GM23338 (cell line): ENCODE results near the gene RTN4IP1. TPM values are rescaled to one million over a fixed set of nuclear protein-coding genes. Genes with fewer than 3 reads are reported as not detected.

ENCODE experiments used
- ATAC-seq: fragments of 200-7000 bp; cut with Tn5 transposase; 3 replicates; pipeline ENCODE4 v1.9.1; 2020
- DNase-seq: peaks from one replicate; pipeline ENCODE4 v3.0.0-alpha.2; 2015; ENCODE audit warnings: low spot score
- H2AFZ ChIP-seq: fragments of 200-600 bp; sonication (generic); 2 replicates; pipeline ENCODE4 v1.8.0; 2016; ENCODE audit warnings: antibody characterized with exemption, mild to moderate bottlenecking, moderate library complexity
- H3F3A ChIP-seq: fragments of 200-600 bp; sonication (generic); replicated peaks from 2 replicates; pipeline ENCODE4 v1.8.0; 2017; ENCODE audit warnings: antibody characterized with exemption, mixed run types, low read depth
- H3K27ac ChIP-seq: fragments of 200-600 bp; sonication (generic); 2 replicates; pipeline ENCODE4 v1.6.1; 2016; ENCODE audit warnings: low read depth
- H3K27me3 ChIP-seq: fragments of 200-600 bp; sonication (generic); 2 replicates; pipeline ENCODE4 v1.8.0; 2016; ENCODE audit warnings: mild to moderate bottlenecking, mixed run types, moderate library complexity; ENCODE audit not compliant: insufficient read depth
- H3K36me3 ChIP-seq: fragments of 200-600 bp; sonication (generic); 2 replicates; pipeline ENCODE4 v1.8.0; 2016; ENCODE audit warnings: mild to moderate bottlenecking; ENCODE audit not compliant: insufficient read depth
- H3K4me1 ChIP-seq: fragments of 200-600 bp; sonication (generic); 2 replicates; pipeline ENCODE4 v1.8.0; 2016; ENCODE audit warnings: mild to moderate bottlenecking, moderate library complexity; ENCODE audit not compliant: insufficient read depth
- H3K4me2 ChIP-seq: fragments of 200-600 bp; sonication (generic); 2 replicates; pipeline ENCODE4 v1.7.1; 2017; ENCODE audit warnings: mixed run types
- H3K4me3 ChIP-seq: fragments of 200-600 bp; sonication (generic); 2 replicates; pipeline ENCODE4 v1.6.1; 2016; ENCODE audit warnings: mixed run types
- H3K79me2 ChIP-seq: fragments of 200-600 bp; sonication (generic); replicated peaks from 2 replicates; pipeline ENCODE4 v1.8.0; 2017; ENCODE audit warnings: mild to moderate bottlenecking; ENCODE audit not compliant: insufficient read depth
- H3K9me2 ChIP-seq: fragments of 200-600 bp; sonication (generic); 2 replicates; pipeline ENCODE4 v1.8.0; 2017; ENCODE audit not compliant: insufficient read depth
- H4K20me1 ChIP-seq: fragments of 200-600 bp; sonication (generic); replicated peaks from 2 replicates; pipeline ENCODE4 v1.8.0; 2017; ENCODE audit warnings: mild to moderate bottlenecking; ENCODE audit not compliant: insufficient read depth
- H3K27ac Mint-ChIP-seq: 2 replicates; pipeline ENCODE4 v1.8.0; 2020; ENCODE audit warnings: inconsistent platforms, mild to moderate bottlenecking, moderate library complexity, mixed read lengths
- H3K27me3 Mint-ChIP-seq: 3 replicates; pipeline ENCODE4 v1.8.0; 2022; ENCODE audit warnings: low read depth, mild to moderate bottlenecking, moderate library complexity, mixed read lengths, inconsistent platforms; ENCODE audit not compliant: insufficient read depth, poor library complexity
- H3K36me3 Mint-ChIP-seq: 3 replicates; pipeline ENCODE4 v1.8.0; 2021; ENCODE audit warnings: low read depth, mild to moderate bottlenecking, inconsistent platforms, moderate library complexity, mixed read lengths
- H3K4me1 Mint-ChIP-seq: 3 replicates; pipeline ENCODE4 v1.8.0; 2020; ENCODE audit warnings: mild to moderate bottlenecking, inconsistent platforms, mixed read lengths
- H3K4me3 Mint-ChIP-seq: 3 replicates; pipeline ENCODE4 v1.8.0; 2021; ENCODE audit warnings: moderate library complexity, mild to moderate bottlenecking, inconsistent platforms, mixed read lengths
- H3K9me3 Mint-ChIP-seq: 3 replicates; pipeline ENCODE4 v1.8.0; 2020; ENCODE audit warnings: moderate library complexity, mild to moderate bottlenecking, inconsistent platforms, mixed read lengths
- CREB1 ChIP-seq: fragments of 250-450 bp; sonication (Bioruptor Pico); IDR thresholded peaks from 2 replicates; pipeline ENCODE4 v1.5.0; 2020; ENCODE audit warnings: low read depth, mild to moderate bottlenecking, moderate library complexity
- EZH2 ChIP-seq: fragments of 200-600 bp; sonication (generic); IDR thresholded peaks from one replicate; pipeline ENCODE4 v1.8.0; 2017; ENCODE audit warnings: antibody characterized with exemption, mild to moderate bottlenecking, low read depth; ENCODE audit not compliant: unreplicated experiment
- POLR2AphosphoS5 ChIP-seq: IDR thresholded peaks from 2 replicates; pipeline ENCODE4 v1.6.1; 2016; ENCODE audit warnings: antibody characterized with exemption, low read depth
- ZNF114 ChIP-seq: fragments of 250-450 bp; sonication (Bioruptor Pico); IDR thresholded peaks from 2 replicates; pipeline ENCODE4 v1.5.0; 2020; ENCODE audit warnings: mild to moderate bottlenecking, moderate library complexity
- ZNF331 ChIP-seq: fragments of 250-450 bp; sonication (Bioruptor Pico); IDR thresholded peaks from 2 replicates; pipeline ENCODE4 v1.5.0; 2020; ENCODE audit warnings: low read depth, mild to moderate bottlenecking, moderate library complexity
- polyA plus RNA-seq: library from polyadenylated mRNA; unstranded; fragments of >200 nt; fragmentation: Nextera tagmentation; extraction: Ambion mirVana; gene quantifications from 2 replicates; pipeline ENCODE4 v1.2.1, GENCODE V29; 2016
- total RNA-seq: library from RNA; depleted of rRNA; stranded (reverse); fragments of >200 nt; shearing (Covaris generic); gene quantifications from 2 replicates; pipeline ENCODE4 v1.2.3, GENCODE V29; 2014
- TF ChIP-seq, protein P1 (sequence below): fragments of 250-450 bp; sonication (Bioruptor Pico); IDR thresholded peaks from 2 replicates; pipeline ENCODE4 v1.5.0; 2020; ENCODE audit warnings: mild to moderate bottlenecking, moderate library complexity
- TF ChIP-seq, protein P2 (sequence below): IDR thresholded peaks from one replicate; pipeline ENCODE4 v1.6.1; 2018; ENCODE audit warnings: antibody characterized with exemption; ENCODE audit not compliant: unreplicated experiment
- TF ChIP-seq, protein P3 (sequence below), 2 experiments: fragments of 200-600 bp in 1 of 2; sonication (generic) in 1 of 2; conservative IDR thresholded peaks; 2 replicates each; pipeline versions ENCODE4 v1.5.1 to v1.6.1; 2016 to 2017; ENCODE audit warnings: antibody characterized with exemption in 2 of 2, low read depth in 2 of 2, mild to moderate bottlenecking in 2 of 2, moderate library complexity in 1 of 2

Gene RTN4IP1
- total and polyA plus RNA-seq, 2 experiments from 2014 or later: 14.5 to 17.5 TPM

DNA sequence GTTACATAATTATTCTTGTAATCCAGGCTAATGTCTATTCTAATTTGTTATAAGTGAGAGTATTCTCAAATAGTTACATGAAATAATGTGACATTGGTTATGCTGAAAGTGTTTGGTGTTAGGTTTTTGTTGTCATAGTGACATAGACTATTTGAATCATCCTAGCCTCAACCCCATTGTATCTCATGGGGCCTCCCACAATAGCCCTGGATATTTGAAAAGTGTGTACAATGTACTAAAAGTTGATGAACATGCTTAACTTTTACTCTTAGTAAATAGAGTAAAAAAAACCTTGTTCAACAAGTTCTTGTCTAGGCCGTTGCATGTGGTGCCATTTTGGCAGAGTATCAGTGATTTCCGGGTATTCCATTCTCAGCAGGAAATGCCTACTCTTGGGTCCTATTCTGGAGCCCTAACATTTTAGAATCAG lies 83.0 kb downstream of the RTN4IP1 start (continued):
- TF ChIP-seq, protein P1, sequence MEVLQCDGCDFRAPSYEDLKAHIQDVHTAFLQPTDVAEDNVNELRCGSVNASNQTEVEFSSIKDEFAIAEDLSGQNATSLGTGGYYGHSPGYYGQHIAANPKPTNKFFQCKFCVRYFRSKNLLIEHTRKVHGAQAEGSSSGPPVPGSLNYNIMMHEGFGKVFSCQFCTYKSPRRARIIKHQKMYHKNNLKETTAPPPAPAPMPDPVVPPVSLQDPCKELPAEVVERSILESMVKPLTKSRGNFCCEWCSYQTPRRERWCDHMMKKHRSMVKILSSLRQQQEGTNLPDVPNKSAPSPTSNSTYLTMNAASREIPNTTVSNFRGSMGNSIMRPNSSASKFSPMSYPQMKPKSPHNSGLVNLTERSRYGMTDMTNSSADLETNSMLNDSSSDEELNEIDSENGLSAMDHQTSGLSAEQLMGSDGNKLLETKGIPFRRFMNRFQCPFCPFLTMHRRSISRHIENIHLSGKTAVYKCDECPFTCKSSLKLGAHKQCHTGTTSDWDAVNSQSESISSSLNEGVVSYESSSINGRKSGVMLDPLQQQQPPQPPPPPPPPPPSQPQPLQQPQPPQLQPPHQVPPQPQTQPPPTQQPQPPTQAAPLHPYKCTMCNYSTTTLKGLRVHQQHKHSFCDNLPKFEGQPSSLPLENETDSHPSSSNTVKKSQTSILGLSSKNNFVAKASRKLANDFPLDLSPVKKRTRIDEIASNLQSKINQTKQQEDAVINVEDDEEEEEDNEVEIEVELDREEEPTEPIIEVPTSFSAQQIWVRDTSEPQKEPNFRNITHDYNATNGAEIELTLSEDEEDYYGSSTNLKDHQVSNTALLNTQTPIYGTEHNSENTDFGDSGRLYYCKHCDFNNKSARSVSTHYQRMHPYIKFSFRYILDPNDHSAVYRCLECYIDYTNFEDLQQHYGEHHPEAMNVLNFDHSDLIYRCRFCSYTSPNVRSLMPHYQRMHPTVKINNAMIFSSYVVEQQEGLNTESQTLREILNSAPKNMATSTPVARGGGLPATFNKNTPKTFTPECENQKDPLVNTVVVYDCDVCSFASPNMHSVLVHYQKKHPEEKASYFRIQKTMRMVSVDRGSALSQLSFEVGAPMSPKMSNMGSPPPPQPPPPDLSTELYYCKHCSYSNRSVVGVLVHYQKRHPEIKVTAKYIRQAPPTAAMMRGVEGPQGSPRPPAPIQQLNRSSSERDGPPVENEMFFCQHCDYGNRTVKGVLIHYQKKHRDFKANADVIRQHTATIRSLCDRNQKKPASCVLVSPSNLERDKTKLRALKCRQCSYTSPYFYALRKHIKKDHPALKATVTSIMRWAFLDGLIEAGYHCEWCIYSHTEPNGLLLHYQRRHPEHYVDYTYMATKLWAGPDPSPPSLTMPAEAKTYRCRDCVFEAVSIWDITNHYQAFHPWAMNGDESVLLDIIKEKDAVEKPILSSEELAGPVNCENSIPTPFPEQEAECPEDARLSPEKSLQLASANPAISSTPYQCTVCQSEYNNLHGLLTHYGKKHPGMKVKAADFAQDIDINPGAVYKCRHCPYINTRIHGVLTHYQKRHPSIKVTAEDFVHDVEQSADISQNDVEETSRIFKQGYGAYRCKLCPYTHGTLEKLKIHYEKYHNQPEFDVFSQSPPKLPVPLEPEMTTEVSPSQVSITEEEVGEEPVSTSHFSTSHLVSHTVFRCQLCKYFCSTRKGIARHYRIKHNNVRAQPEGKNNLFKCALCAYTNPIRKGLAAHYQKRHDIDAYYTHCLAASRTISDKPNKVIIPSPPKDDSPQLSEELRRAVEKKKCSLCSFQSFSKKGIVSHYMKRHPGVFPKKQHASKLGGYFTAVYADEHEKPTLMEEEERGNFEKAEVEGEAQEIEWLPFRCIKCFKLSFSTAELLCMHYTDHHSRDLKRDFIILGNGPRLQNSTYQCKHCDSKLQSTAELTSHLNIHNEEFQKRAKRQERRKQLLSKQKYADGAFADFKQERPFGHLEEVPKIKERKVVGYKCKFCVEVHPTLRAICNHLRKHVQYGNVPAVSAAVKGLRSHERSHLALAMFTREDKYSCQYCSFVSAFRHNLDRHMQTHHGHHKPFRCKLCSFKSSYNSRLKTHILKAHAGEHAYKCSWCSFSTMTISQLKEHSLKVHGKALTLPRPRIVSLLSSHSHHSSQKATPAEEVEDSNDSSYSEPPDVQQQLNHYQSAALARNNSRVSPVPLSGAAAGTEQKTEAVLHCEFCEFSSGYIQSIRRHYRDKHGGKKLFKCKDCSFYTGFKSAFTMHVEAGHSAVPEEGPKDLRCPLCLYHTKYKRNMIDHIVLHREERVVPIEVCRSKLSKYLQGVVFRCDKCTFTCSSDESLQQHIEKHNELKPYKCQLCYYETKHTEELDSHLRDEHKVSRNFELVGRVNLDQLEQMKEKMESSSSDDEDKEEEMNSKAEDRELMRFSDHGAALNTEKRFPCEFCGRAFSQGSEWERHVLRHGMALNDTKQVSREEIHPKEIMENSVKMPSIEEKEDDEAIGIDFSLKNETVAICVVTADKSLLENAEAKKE (CRISPR knock-in tag): no peak
- TF ChIP-seq ZNF331 (CRISPR knock-in tag): no peak
- TF ChIP-seq, protein P2, sequence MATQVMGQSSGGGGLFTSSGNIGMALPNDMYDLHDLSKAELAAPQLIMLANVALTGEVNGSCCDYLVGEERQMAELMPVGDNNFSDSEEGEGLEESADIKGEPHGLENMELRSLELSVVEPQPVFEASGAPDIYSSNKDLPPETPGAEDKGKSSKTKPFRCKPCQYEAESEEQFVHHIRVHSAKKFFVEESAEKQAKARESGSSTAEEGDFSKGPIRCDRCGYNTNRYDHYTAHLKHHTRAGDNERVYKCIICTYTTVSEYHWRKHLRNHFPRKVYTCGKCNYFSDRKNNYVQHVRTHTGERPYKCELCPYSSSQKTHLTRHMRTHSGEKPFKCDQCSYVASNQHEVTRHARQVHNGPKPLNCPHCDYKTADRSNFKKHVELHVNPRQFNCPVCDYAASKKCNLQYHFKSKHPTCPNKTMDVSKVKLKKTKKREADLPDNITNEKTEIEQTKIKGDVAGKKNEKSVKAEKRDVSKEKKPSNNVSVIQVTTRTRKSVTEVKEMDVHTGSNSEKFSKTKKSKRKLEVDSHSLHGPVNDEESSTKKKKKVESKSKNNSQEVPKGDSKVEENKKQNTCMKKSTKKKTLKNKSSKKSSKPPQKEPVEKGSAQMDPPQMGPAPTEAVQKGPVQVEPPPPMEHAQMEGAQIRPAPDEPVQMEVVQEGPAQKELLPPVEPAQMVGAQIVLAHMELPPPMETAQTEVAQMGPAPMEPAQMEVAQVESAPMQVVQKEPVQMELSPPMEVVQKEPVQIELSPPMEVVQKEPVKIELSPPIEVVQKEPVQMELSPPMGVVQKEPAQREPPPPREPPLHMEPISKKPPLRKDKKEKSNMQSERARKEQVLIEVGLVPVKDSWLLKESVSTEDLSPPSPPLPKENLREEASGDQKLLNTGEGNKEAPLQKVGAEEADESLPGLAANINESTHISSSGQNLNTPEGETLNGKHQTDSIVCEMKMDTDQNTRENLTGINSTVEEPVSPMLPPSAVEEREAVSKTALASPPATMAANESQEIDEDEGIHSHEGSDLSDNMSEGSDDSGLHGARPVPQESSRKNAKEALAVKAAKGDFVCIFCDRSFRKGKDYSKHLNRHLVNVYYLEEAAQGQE: no peak

DNA sequence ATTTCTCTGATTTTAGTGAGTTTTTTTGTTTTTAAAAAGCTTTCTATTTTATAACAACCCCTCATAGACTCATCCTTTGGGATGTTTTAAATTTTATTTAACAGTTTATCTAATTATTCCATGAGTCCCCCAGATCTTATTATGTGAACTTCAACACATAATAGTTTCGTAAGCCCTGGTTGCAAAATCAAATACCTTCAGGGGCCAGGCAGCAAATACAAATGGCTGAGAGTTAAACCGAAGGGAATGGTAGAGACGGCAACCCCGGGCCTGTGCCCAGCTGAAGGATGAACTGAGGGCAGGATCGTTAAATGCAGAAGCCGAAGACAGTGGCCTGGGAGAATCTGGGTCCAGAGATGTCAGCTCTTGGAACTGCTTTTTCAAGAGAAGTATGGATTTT lies 88.4 kb downstream of the RTN4IP1 start:
- Mint-ChIP-seq H3K27ac (no peak overlapping the region), H3K9me3 (no peaks in the 10 kb centered on the region), H3K4me1 (peaks cover 22% of the 10 kb centered on the region), H3K36me3 (no peaks in the 10 kb centered on the region), H3K27me3 (peaks cover 3% of the 10 kb centered on the region), H3K4me3 (no peak overlapping the region)
- Histone ChIP-seq H3K4me1 (peaks cover 19% of the 10 kb centered on the region; the same call in 1 of the 2 replicates), H3K4me3 (no peak overlapping the region), H3K79me2 (no peaks in the 10 kb centered on the region), H3F3A (no peaks in the 10 kb centered on the region), H3K4me2 (no peak overlapping the region), H3K27me3 (no peaks in the 10 kb centered on the region), H4K20me1 (no peaks in the 10 kb centered on the region), H3K36me3 (no peaks in the 10 kb centered on the region), H3K27ac (no peak overlapping the region), H3K9me2 (no peaks in the 10 kb centered on the region), H2AFZ (no peak overlapping the region)
- no peak for ATAC-seq
- no peak for DNase-seq
- TF ChIP-seq, protein P3, sequence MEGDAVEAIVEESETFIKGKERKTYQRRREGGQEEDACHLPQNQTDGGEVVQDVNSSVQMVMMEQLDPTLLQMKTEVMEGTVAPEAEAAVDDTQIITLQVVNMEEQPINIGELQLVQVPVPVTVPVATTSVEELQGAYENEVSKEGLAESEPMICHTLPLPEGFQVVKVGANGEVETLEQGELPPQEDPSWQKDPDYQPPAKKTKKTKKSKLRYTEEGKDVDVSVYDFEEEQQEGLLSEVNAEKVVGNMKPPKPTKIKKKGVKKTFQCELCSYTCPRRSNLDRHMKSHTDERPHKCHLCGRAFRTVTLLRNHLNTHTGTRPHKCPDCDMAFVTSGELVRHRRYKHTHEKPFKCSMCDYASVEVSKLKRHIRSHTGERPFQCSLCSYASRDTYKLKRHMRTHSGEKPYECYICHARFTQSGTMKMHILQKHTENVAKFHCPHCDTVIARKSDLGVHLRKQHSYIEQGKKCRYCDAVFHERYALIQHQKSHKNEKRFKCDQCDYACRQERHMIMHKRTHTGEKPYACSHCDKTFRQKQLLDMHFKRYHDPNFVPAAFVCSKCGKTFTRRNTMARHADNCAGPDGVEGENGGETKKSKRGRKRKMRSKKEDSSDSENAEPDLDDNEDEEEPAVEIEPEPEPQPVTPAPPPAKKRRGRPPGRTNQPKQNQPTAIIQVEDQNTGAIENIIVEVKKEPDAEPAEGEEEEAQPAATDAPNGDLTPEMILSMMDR (conservative IDR thresholded peaks at IDR 0.05; ENCODE audit: low read depth in 2 of 2): no peak
- TF ChIP-seq CREB1 (CRISPR knock-in tag) (no peak), EZH2 (no peak), POLR2AphosphoS5 (no peak), ZNF331 (CRISPR knock-in tag) (no peak), ZNF114 (CRISPR knock-in tag) (no peak)
